OCI-LY7 (cell line): Measurements from ENCODE around the gene KAT6B.

Experiments
- EZH2phosphoT487 ChIP-seq: fragments of 200-600 bp; sonication (generic); IDR thresholded peaks from 2 replicates; pipeline ENCODE4 v1.6.1; 2018; ENCODE audit warnings: low read depth, borderline replicate concordance, mild to moderate bottlenecking, mixed run types, antibody characterized with exemption, low read length, moderate library complexity, mixed read lengths
- TF ChIP-seq, protein P1 (sequence below): fragments of 200-600 bp; sonication (generic); conservative IDR thresholded peaks from 2 replicates; pipeline ENCODE4 v1.5.1; 2014; ENCODE audit warnings: mild to moderate bottlenecking, antibody characterized with exemption, low read length, moderate library complexity, mixed read lengths

DNA sequence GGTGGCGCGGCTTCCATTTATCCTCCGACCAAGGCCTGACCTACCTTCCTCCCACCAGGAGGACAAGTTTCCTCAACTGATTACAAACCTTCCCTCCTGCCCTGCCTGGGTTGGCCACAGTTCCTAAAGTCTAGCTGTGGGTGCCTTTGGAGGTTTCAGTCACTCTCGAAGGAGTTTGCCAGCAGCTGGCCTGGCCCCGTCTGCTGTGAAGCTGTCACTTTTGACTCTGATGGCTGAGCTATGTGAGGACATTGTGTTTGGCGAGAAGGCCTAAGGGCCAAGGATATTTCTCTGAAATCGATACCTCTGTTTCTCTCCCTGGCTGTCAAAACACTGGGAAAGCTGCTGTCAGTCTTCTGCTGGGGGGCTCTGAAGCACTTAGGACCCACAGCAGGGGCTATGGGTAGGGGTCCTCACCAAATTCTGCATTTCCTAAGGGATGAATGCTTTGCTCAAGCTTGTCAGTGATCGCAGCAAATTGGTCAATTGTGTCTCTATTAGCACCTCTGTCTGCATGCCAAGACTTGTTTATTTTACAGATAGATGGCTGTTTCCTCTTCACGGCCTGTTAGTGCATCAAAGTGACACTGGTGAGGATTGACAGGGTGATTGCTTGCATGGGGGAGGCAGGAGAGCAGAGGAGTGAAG lies 253.2 kb downstream of the KAT6B start:
- TF ChIP-seq, protein P1, sequence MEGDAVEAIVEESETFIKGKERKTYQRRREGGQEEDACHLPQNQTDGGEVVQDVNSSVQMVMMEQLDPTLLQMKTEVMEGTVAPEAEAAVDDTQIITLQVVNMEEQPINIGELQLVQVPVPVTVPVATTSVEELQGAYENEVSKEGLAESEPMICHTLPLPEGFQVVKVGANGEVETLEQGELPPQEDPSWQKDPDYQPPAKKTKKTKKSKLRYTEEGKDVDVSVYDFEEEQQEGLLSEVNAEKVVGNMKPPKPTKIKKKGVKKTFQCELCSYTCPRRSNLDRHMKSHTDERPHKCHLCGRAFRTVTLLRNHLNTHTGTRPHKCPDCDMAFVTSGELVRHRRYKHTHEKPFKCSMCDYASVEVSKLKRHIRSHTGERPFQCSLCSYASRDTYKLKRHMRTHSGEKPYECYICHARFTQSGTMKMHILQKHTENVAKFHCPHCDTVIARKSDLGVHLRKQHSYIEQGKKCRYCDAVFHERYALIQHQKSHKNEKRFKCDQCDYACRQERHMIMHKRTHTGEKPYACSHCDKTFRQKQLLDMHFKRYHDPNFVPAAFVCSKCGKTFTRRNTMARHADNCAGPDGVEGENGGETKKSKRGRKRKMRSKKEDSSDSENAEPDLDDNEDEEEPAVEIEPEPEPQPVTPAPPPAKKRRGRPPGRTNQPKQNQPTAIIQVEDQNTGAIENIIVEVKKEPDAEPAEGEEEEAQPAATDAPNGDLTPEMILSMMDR: no peak
- TF ChIP-seq EZH2phosphoT487: no peak
